KMS-11 (cell line): ENCODE measurements around the gene MARCKSL1.

Experiments
- H2AFZ ChIP-seq: fragments of 200-600 bp; sonication (generic); 2 replicates; pipeline ENCODE4 v1.6.1; 2016; ENCODE audit warnings: antibody characterized with exemption, mixed run types, low read depth
- H3K27ac ChIP-seq: fragments of 200-600 bp; sonication (generic); 2 replicates; pipeline ENCODE4 v1.6.1; 2016; ENCODE audit warnings: mild to moderate bottlenecking, mixed run types
- H3K27me3 ChIP-seq: fragments of 200-600 bp; sonication (generic); 2 replicates; pipeline ENCODE4 v1.6.1; 2017; ENCODE audit warnings: mild to moderate bottlenecking, low read depth, mixed run types, moderate library complexity; ENCODE audit not compliant: insufficient read depth
- H3K36me3 ChIP-seq: fragments of 200-600 bp; sonication (generic); 2 replicates; pipeline ENCODE4 v1.6.1; 2017; ENCODE audit warnings: mild to moderate bottlenecking, mixed run types; ENCODE audit not compliant: insufficient read depth
- H3K4me1 ChIP-seq: fragments of 200-600 bp; sonication (generic); 2 replicates; pipeline ENCODE4 v1.6.1; 2016; ENCODE audit warnings: mild to moderate bottlenecking, low read depth, mixed run types; ENCODE audit not compliant: poor library complexity, severe bottlenecking
- H3K4me2 ChIP-seq: fragments of 200-600 bp; sonication (generic); 2 replicates; pipeline ENCODE4 v1.7.0; 2016; ENCODE audit warnings: mild to moderate bottlenecking, mixed run types
- H3K4me3 ChIP-seq: fragments of 200-600 bp; sonication (generic); IDR thresholded peaks from 2 replicates; pipeline ENCODE4 v1.6.1; 2017; ENCODE audit warnings: low read depth, low read length, mixed read lengths; ENCODE audit not compliant: insufficient read depth
- H3K79me2 ChIP-seq: fragments of 200-600 bp; sonication (generic); 2 replicates; pipeline ENCODE4 v1.6.1; 2016; ENCODE audit warnings: low read depth, mixed run types; ENCODE audit not compliant: insufficient read depth
- H3K9ac ChIP-seq: fragments of 200-600 bp; sonication (generic); 2 replicates; pipeline ENCODE4 v1.6.1; 2016; ENCODE audit warnings: mild to moderate bottlenecking, mixed run types
- H4K20me1 ChIP-seq: fragments of 200-600 bp; sonication (generic); 2 replicates; pipeline ENCODE4 v1.6.1; 2016; ENCODE audit warnings: mild to moderate bottlenecking, mixed run types; ENCODE audit not compliant: insufficient read depth
- CTCF ChIP-seq: fragments of 200-600 bp; sonication (generic); conservative IDR thresholded peaks from 2 replicates; pipeline ENCODE4 v1.6.1; 2017; ENCODE audit warnings: low read depth, mild to moderate bottlenecking, antibody characterized with exemption, low read length, moderate library complexity, mixed read lengths

MARCKSL1 gene

GRCh38 chr1:32373996-32374592, 38.1 kb upstream of the MARCKSL1 start:
- Histone ChIP-seq H3K4me3 (no peak overlapping the region), H3K9ac (no peak overlapping the region), H3K4me2 (no peak overlapping the region), H3K4me1 (no peaks in the 10 kb centered on the region), H3K79me2 (no peaks in the 10 kb centered on the region), H3K36me3 (no peaks in the 10 kb centered on the region; the same call in 1 of the 2 replicates), H4K20me1 (no peaks in the 10 kb centered on the region), H3K27me3 (no peaks in the 10 kb centered on the region), H3K27ac (no peak overlapping the region), H2AFZ (no peak overlapping the region)
- TF ChIP-seq CTCF, result no peak

GRCh38 chr1:32372149-32372756, 36.2 kb upstream of the MARCKSL1 start:
- Histone ChIP-seq H3K79me2 (no peaks in the 10 kb centered on the region), H2AFZ (no peak overlapping the region), H3K27ac (no peak overlapping the region), H3K9ac (no peak overlapping the region), H3K27me3 (no peaks in the 10 kb centered on the region), H4K20me1 (no peaks in the 10 kb centered on the region), H3K4me2 (no peak overlapping the region), H3K36me3 (no peaks in the 10 kb centered on the region; the same call in 1 of the 2 replicates), H3K4me3 (no peak overlapping the region), H3K4me1 (no peaks in the 10 kb centered on the region)
- TF ChIP-seq CTCF, result no peak

- no peak for TF ChIP-seq CTCF
Measured at GRCh38 chr1:32367912-32368635, 32.0 kb upstream of the MARCKSL1 start.

GRCh38 chr1:32365445-32365844, 29.4 kb upstream of the MARCKSL1 start:
- H3K36me3 ChIP-seq, result no peaks in the 10 kb centered on the region
- no peaks in the 10 kb centered on the region for H3K27me3 ChIP-seq
- H3K9ac ChIP-seq, result no peak overlapping the region
- H3K4me1 ChIP-seq, result no peaks in the 10 kb centered on the region
- H3K27ac ChIP-seq, result no peak overlapping the region
- no peak overlapping the region for H3K4me2 ChIP-seq
- no peak overlapping the region for H3K4me3 ChIP-seq
- TF ChIP-seq CTCF, result no peak
- H3K79me2 ChIP-seq, result no peaks in the 10 kb centered on the region
- no peak overlapping the region for H2AFZ ChIP-seq
- no peaks in the 10 kb centered on the region for H4K20me1 ChIP-seq

More at GRCh38 chr1:32367912-32368635, 32.0 kb upstream of the MARCKSL1 start:
- H3K79me2 ChIP-seq, result no peaks in the 10 kb centered on the region
- H3K9ac ChIP-seq, result no peak overlapping the region
- H3K27ac ChIP-seq, result no peak overlapping the region
- no peak overlapping the region for H3K4me3 ChIP-seq
- H3K4me1 ChIP-seq, result no peaks in the 10 kb centered on the region
- H2AFZ ChIP-seq, result no peak overlapping the region
- no peaks in the 10 kb centered on the region for H4K20me1 ChIP-seq
- H3K4me2 ChIP-seq, result no peak overlapping the region
- H3K27me3 ChIP-seq, result no peaks in the 10 kb centered on the region
- no peaks in the 10 kb centered on the region for H3K36me3 ChIP-seq
